Measurements from ENCODE around the gene TOM1L2. TPM values are rescaled to one million over a fixed set of nuclear protein-coding genes. Genes with fewer than 3 reads are reported as not detected.
A peak's percentile ranks its signal among the peaks of the same experiment; 100 is the strongest.

Gene TOM1L2
- total RNA-seq, 1 experiment from 2014 or later, result 24.1 TPM

DNA sequence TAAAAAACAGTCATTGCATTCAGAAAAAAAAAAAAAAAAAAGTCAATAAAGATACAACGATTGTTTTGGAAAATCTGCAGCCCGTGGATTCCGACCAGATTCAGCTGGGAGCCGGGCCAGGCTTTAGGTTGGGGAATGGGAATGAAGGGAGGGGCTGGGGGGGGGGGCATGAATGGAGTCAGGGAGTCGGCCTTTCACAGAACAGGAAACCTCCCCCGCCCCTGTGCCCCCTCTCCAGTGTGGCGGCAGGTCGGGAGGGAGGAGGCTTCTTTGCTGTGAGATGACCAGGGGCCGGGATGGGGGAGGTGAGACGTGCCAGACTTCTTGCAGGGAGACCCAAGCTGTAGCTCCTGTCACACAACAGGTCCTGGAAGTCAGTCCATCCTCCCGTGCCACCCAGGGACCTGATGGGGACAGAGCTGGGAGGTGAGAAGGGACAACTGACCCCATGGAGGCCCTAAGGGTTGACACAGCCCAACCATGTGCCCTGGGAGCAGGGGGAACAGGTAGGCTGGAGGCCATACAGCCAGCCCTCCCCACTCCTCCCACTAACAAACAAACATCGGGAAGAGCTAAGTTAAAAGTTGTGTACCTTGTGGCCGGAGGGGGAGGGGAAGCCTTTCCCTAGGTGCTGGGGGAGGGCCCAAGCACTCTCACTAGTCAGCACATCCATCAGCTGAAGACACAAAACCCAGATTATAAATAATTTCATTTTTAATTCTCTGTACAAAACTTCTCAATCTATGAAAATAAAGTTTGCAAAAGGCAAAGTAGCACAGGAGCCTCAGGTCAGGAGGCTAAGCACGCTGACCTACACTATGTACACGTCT is 160.6 kb downstream of the TOM1L2 start:
- ChIA-PET RAD21 (ENCODE audit: low non-redundant PET in 1 of 2, low total read pairs in 2 of 2, uncharacterized antibody in 2 of 2, unreplicated experiment in 2 of 2) (interaction anchor here in 1 of 2 experiments (0.7 to 1.0 kb wide), 2 partner anchors 29 to 107 kb away, joined by 3 read pairs; no protein-coding TSS in a partner anchor), POLR2A (interaction anchor here (0.7 to 1.2 kb wide), 2 partner anchors 9 to 24 kb away, joined by 3 to 6 read pairs; no protein-coding TSS in a partner anchor), CTCF (interaction anchor here (0.7 to 1.7 kb wide), 8 partner anchors 9 to 222 kb away, joined by 3 to 4 read pairs (median 3); no protein-coding TSS in a partner anchor)
- TF ChIP-seq POLR2AphosphoS5 (IDR thresholded peaks at IDR 0.05; ENCODE audit: low read depth, low read length), result peak; percentile 9; the same call in 1 of the 2 replicates
- no peak for TF ChIP-seq MAX (IDR thresholded peaks at IDR 0.05)
- no peak for TF ChIP-seq FOSL1 (IDR thresholded peaks at IDR 0.05; ENCODE audit: low read depth)
- TF ChIP-seq ATF3 (IDR thresholded peaks at IDR 0.05), result no peak
- TF ChIP-seq SP1 (IDR thresholded peaks at IDR 0.05; ENCODE audit: low read depth), result no peak
- no peak for TF ChIP-seq ELF1 (IDR thresholded peaks at IDR 0.05; ENCODE audit: borderline replicate concordance, low read depth)
- TF ChIP-seq CEBPB (IDR thresholded peaks at IDR 0.05; ENCODE audit: low read depth), result no peak
- TF ChIP-seq SIN3A (IDR thresholded peaks at IDR 0.05; ENCODE audit: low read depth), result no peak
- no peak for TF ChIP-seq RAD21 (IDR thresholded peaks at IDR 0.05; ENCODE audit: low read depth)
- TF ChIP-seq JUND (IDR thresholded peaks at IDR 0.05), result 0 out of 2 replicates have a peak, but pooled peaks have one; percentile 10
- TF ChIP-seq ZNF274 (IDR thresholded peaks at IDR 0.05; ENCODE audit: low read depth, low read length), result no peak
- TF ChIP-seq TCF7L2 (IDR thresholded peaks at IDR 0.05; ENCODE audit: borderline replicate concordance, extremely low read depth, insufficient read depth, insufficient read length), result no peak
- TF ChIP-seq ZBTB33 (IDR thresholded peaks at IDR 0.05; ENCODE audit: extremely low read depth, insufficient replicate concordance, low read length), result no peak
- no peak for TF ChIP-seq REST (IDR thresholded peaks at IDR 0.05; ENCODE audit: low read depth)
- no peak for DNase-seq (ENCODE audit: low read depth, low spot score)
- Histone ChIP-seq H2AFZ (ENCODE audit: low read depth, low read length, poor library complexity, severe bottlenecking) (no peak overlapping the region), H3K79me2 (ENCODE audit: insufficient read depth, low read length) (peaks cover 13% of the 10 kb centered on the region; the same call in 1 of the 2 replicates), H3K4me1 (ENCODE audit: control insufficient read depth in 1 of 2, insufficient read depth in 2 of 2, low read length in 2 of 2) (peaks cover 8 to 29% of the 10 kb centered on the region in 2 experiments; a peak in 3 of 4 replicates), H3K9me3 (ENCODE audit: control insufficient read depth in 1 of 2, insufficient read depth in 1 of 2, low read depth in 1 of 2, low read length in 2 of 2) (no peaks in the 10 kb centered on the region), H3K27me3 (ENCODE audit: insufficient read depth, low read length) (no peaks in the 10 kb centered on the region), H3K27ac (ENCODE audit: low read depth, low read length) (peak overlapping the region; percentile 54), H4K20me1 (ENCODE audit: insufficient read depth) (no peaks in the 10 kb centered on the region), H3K9ac (ENCODE audit: low read length) (no peak overlapping the region), H3K4me3 (replicated peaks in 1 of 2; ENCODE audit: low read depth in 1 of 2, low read length in 2 of 2) (no peak overlapping the region), H3K9me2 (ENCODE audit: insufficient read depth) (no peaks in the 10 kb centered on the region), H3K36me3 (ENCODE audit: control insufficient read depth in 1 of 2, insufficient read depth in 2 of 2, low read length in 2 of 2) (peaks cover 13 to 45% of the 10 kb centered on the region in 2 experiments), H3K4me2 (ENCODE audit: low read length) (peak overlapping the region; percentile 5; the same call in 1 of the 2 replicates)
- ATAC-seq, result peak; percentile 7
- BruUV-seq (replicated peaks), result no TSS peak
- intact Hi-C loops (cut with micrococcal nuclease), result loop anchor here (1.0 to 5.0 kb wide), 3 partner anchors 49 to 221 kb away; no protein-coding TSS in a partner anchor
